K562 treated with DMSO at 1 percent for 48 hours (cell line): ENCODE measurements around the gene MEIKIN. TPM values are rescaled to one million over a fixed set of nuclear protein-coding genes. Genes with fewer than 3 reads are reported as not detected.

Source experiments
- total RNA-seq: library from RNA; unstranded; fragments of 300-600 nt; gene quantifications from 2 replicates; pipeline ENCODE4 v1.2.3, GENCODE V29; 2022; ENCODE audit warnings: low replicate concordance; ENCODE audit errors: extremely low read depth

The MEIKIN gene
- total RNA-seq, result not detected in 2 replicates

GRCh38 chr5:131945551-131946168 lies at the start of gene MEIKIN:
TSS of gene MEIKIN (minus strand) at chr5:131945663. CDS start at chr5:131945505, 158 bp downstream.

GRCh38 chr5:131796793-131797693 lies 148.4 kb downstream of the MEIKIN start, which contains the start of gene FNIP1:
TSS of gene FNIP1 (minus strand) at chr5:131797017. CDS start at chr5:131796921, 96 bp downstream.

Other genes starting within 250 kb of the MEIKIN start
- gene FNIP1, start 148.6 kb downstream of the MEIKIN start, total RNA-seq, result not detected in 2 replicates
- gene ACSL6, start 66.0 kb upstream of the MEIKIN start, total RNA-seq, result not detected in 2 replicates
- gene IL3, start 115.0 kb upstream of the MEIKIN start, total RNA-seq, result not detected in 2 replicates
- gene CSF2, start 128.1 kb upstream of the MEIKIN start, total RNA-seq, result not detected in 2 replicates